GM18511 (cell line): Measurements from ENCODE around the gene TPPP3.

Source experiments
- ATAC-seq: cut with Tn5 transposase; IDR thresholded peaks from one replicate; pipeline ENCODE4 v1.9.1; 2021; ENCODE audit warnings: mild to moderate bottlenecking, moderate library complexity; ENCODE audit not compliant: unreplicated experiment

TPPP3 gene

DNA sequence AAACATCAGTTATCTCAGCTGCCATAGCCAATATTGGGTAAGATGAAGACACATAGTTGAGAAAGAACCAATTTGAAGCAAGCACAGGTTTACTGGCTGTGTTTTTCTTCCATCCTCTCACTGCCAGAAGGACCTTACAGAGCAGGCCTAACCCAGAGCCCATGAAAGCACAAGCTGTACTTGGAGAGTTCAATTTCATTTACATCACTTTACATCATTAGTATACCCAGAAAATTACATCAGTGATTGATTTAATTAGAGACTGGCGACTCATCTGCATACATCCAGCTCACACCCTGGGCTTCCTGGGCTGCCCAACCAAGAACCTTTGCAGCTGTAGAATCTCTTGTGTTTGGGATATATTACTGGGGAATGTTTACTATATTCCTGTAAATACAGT is 43.0 kb downstream of the TPPP3 start:
- ATAC-seq, result no peak

- ATAC-seq, result no peak
Observed at GRCh38 chr16:67349172-67349571, 44.1 kb downstream of the TPPP3 start.

GRCh38 chr16:67346341-67346740 is 47.0 kb downstream of the TPPP3 start:
- ATAC-seq, result no peak

- ATAC-seq, result no peak
Observed at GRCh38 chr16:67345401-67345800, 47.9 kb downstream of the TPPP3 start.

GRCh38 chr16:67342616-67343015 is 50.7 kb downstream of the TPPP3 start:
- no peak for ATAC-seq

DNA sequence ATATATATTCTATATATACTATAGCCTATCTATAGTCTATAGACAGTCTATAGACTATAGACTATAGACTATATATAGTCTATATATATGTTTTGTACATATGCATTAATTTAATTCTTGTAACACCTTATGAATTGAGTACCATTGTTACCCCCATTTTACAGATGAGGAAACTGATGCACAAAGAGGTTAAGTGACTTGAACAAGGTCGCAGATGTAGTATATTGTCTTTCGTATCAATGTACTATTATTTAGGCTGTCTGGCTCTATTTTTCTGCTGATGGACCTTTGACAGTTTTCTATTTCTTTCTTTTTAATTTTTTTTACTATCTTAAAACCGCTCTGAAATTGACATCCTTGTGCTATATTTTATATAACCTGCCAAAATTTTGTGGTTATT is 52.0 kb downstream of the TPPP3 start:
- no peak for ATAC-seq
